HG03139 (cell line): Measurements from ENCODE around the gene ART5.

Experiments used
- ATAC-seq: cut with Tn5 transposase; IDR thresholded peaks from one replicate; pipeline ENCODE4 v1.9.1; 2021; ENCODE audit not compliant: unreplicated experiment

ART5 gene

GRCh38 chr11:3641701-3642070 lies at the start of gene ART5:
TSS of gene ART5 (minus strand) at chr11:3641992. CDS start at chr11:3641862, 130 bp downstream.
- no peak for ATAC-seq

GRCh38 chr11:3686751-3687150 lies 45.0 kb upstream of the ART5 start:
- ATAC-seq: no peak

- ATAC-seq: no peak
These were observed 44.1 kb upstream of the ART5 start for GRCh38 chr11:3685923-3686322.

- no peak for ATAC-seq
These were observed 43.0 kb upstream of the ART5 start for GRCh38 chr11:3684819-3685172.

GRCh38 chr11:3684129-3684818 lies 42.5 kb upstream of the ART5 start:
- ATAC-seq: no peak

GRCh38 chr11:3683039-3683438 lies 41.2 kb upstream of the ART5 start:
- no peak for ATAC-seq

- no peak for ATAC-seq
These were observed 37.3 kb upstream of the ART5 start for GRCh38 chr11:3679077-3679476.

GRCh38 chr11:3675971-3676370 lies 34.2 kb upstream of the ART5 start:
- ATAC-seq: no peak

- no peak for ATAC-seq
These were observed 32.4 kb upstream of the ART5 start for GRCh38 chr11:3674189-3674588.

GRCh38 chr11:3671334-3672254 lies 29.8 kb upstream of the ART5 start, which contains the start of gene CHRNA10:
TSS of gene CHRNA10 (minus strand) at chr11:3671384. CDS start at chr11:3671312, 72 bp downstream.
- no peak for ATAC-seq

GRCh38 chr11:3669742-3670183 lies 28.0 kb upstream of the ART5 start:
- ATAC-seq: no peak

- no peak for ATAC-seq
These were observed 27.3 kb upstream of the ART5 start for GRCh38 chr11:3669128-3669527.

GRCh38 chr11:3667149-3668035 lies 25.6 kb upstream of the ART5 start:
- no peak for ATAC-seq

- no peak for ATAC-seq
These were observed 24.3 kb upstream of the ART5 start for GRCh38 chr11:3666023-3666530.

- no peak for ATAC-seq
These were observed 23.7 kb upstream of the ART5 start for GRCh38 chr11:3665336-3666022.

- ATAC-seq: no peak
These were observed 22.3 kb upstream of the ART5 start for GRCh38 chr11:3664032-3664630.

- no peak for ATAC-seq
These were observed 21.1 kb upstream of the ART5 start for GRCh38 chr11:3662856-3663255.

GRCh38 chr11:3660960-3661359 lies 19.2 kb upstream of the ART5 start:
- no peak for ATAC-seq

GRCh38 chr11:3659595-3660515 lies 18.1 kb upstream of the ART5 start:
- ATAC-seq: no peak
